GM20431 (cell line): ENCODE measurements around the gene FOXN1.
"Not testable (repeated sequence)": the region's sequence is repeated elsewhere in the genome, so short reads cannot be mapped to it uniquely, and the experiment has no call there.

ENCODE experiments used
- in situ Hi-C: fragments of 300-500 bp; cut with MseI, MboI; formaldehyde crosslinking; loops from one replicate; pipeline ENCODE4 v1.15.0; 2020; ENCODE audit warnings: low sequenced_read_pairs; ENCODE audit not compliant: unreplicated experiment

The FOXN1 gene

GRCh38 chr17:28505986-28506665, at the start of gene FOXN1:
FOXN1 (plus strand) TSS chr17:28506348; CDS start chr17:28523970, 17,622 bp downstream.
- in situ Hi-C loops = no loop called here

GRCh38 chr17:28457890-28458289, 48.3 kb upstream of the FOXN1 start:
- in situ Hi-C loops = no loop called here

GRCh38 chr17:28458881-28459280, 47.3 kb upstream of the FOXN1 start:
- in situ Hi-C loops = not testable (repeated sequence)

- in situ Hi-C loops = no loop called here
These were observed 45.2 kb upstream of the FOXN1 start for GRCh38 chr17:28460901-28461300.

GRCh38 chr17:28466001-28466400, 40.1 kb upstream of the FOXN1 start:
- in situ Hi-C loops = no loop called here

GRCh38 chr17:28466521-28467048, 39.6 kb upstream of the FOXN1 start:
- in situ Hi-C loops = no loop called here

GRCh38 chr17:28467456-28468025, 38.6 kb upstream of the FOXN1 start:
- in situ Hi-C loops = no loop called here

GRCh38 chr17:28468033-28468735, 38.0 kb upstream of the FOXN1 start:
- in situ Hi-C loops = not testable (repeated sequence)

- in situ Hi-C loops = no loop called here
These were observed 37.4 kb upstream of the FOXN1 start for GRCh38 chr17:28468781-28469180.

- in situ Hi-C loops = no loop called here
These were observed 36.8 kb upstream of the FOXN1 start for GRCh38 chr17:28469376-28469775.

GRCh38 chr17:28470266-28470913, 35.8 kb upstream of the FOXN1 start:
- in situ Hi-C loops = no loop called here

GRCh38 chr17:28470914-28471366, 35.2 kb upstream of the FOXN1 start:
- in situ Hi-C loops = no loop called here

GRCh38 chr17:28471531-28472342, 34.4 kb upstream of the FOXN1 start:
- in situ Hi-C loops = no loop called here

GRCh38 chr17:28472871-28473497, 33.2 kb upstream of the FOXN1 start:
- in situ Hi-C loops = no loop called here

GRCh38 chr17:28473542-28473941, 32.6 kb upstream of the FOXN1 start, which contains the start of gene SLC13A2:
SLC13A2 (plus strand) TSS chr17:28473644; CDS start chr17:28473713, 69 bp downstream.
- in situ Hi-C loops = no loop called here

GRCh38 chr17:28474111-28474531, 32.0 kb upstream of the FOXN1 start:
- in situ Hi-C loops = no loop called here

GRCh38 chr17:28475151-28475900, 30.8 kb upstream of the FOXN1 start:
- in situ Hi-C loops = no loop called here

GRCh38 chr17:28476076-28476865, 29.9 kb upstream of the FOXN1 start:
- in situ Hi-C loops = no loop called here
